Activated CD4-positive, alpha-beta T cell treated with anti-CD3 and anti-CD28 coated beads, Interleukin-2, Interleukin-4, amounts not matched to agents 100 ng/mL and 50 ng/mL, durations not matched to agents 16 hours and 8 hours (primary cell): Measurements from ENCODE around the gene RALGPS1.

Experiments
- DNase-seq: peaks from one replicate; pipeline ENCODE4 v3.0.0-alpha.2; 2020; ENCODE audit warnings: low spot score

RALGPS1 gene

GRCh38 chr9:127099664-127100063, 185.1 kb downstream of the RALGPS1 start:
- no peak for DNase-seq

DNA sequence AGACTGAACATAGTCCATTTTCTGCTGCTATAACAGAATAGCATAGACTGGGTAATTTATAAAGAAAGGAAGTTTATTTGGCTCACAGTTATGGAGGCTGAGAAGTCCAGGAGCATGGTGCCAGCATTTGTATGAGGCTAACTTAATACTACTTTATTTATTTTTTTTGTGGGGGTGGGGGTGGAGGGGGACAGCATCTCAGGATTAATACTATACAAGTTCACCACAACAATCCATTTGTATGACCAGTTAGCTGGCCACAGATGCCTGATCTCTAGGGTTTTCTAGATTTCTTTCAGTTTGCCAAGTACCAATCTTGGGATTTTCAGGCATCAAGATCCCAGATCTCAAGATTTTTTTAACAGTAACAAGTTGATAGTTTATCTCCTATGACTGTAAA, 187.6 kb downstream of the RALGPS1 start:
- no peak for DNase-seq

GRCh38 chr9:127102788-127103187, 188.2 kb downstream of the RALGPS1 start:
- DNase-seq = no peak

DNA sequence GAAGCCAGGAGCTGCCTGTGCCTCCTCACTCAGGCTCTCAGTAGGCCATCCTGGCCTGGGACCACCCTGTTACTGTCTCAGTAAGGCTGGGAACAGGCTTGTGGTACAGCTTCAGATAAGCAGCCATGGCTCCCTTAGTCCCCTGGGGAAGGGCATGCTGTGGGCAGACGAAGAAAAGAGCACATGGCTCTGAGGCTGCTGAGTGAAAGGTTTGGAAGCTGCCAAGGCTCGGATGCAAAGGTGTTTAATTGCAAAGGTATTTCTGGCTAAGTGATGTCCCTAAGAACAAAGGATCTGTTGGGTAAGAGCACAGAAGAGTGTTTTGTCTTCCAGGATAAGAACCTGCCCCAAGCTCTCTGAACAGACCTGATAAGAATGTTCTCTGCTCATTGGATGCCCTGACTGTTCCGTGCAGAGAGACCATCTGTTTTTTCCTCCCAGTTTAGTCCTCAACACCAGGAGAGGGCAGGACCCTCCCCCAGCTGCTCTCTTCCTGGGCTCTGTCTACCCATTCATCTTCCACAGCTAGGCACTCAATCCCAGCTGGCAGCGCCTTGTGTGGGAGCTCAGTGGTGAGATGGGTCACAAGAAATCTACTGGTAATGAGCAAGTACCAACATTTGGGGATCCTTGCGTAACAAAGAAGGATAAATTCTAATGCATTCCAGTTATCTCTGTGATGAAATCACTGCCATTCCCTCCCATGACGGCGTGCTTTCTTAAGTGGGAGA, 190.2 kb downstream of the RALGPS1 start:
- no peak for DNase-seq

GRCh38 chr9:127105805-127106465, 191.4 kb downstream of the RALGPS1 start:
- DNase-seq = no peak

DNA sequence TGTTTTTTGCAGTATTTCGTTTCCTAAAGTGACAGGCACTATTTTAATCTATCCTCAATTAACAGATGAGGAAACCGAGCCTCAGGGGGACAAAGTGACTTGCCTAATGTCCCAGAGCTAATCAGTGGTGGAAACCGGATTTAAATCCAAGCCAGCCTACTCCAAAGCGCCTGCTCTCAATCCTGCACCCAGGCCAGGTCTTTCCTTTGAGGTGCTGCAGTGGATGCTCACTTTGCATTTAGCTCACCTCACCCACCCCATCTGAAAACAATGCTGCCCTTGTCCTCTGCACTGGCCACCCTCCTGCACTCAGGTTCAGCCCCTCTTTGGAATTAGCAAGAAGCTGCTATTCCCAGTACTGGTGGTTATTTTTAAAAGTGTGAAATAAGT, 191.9 kb downstream of the RALGPS1 start:
- no peak for DNase-seq

DNA sequence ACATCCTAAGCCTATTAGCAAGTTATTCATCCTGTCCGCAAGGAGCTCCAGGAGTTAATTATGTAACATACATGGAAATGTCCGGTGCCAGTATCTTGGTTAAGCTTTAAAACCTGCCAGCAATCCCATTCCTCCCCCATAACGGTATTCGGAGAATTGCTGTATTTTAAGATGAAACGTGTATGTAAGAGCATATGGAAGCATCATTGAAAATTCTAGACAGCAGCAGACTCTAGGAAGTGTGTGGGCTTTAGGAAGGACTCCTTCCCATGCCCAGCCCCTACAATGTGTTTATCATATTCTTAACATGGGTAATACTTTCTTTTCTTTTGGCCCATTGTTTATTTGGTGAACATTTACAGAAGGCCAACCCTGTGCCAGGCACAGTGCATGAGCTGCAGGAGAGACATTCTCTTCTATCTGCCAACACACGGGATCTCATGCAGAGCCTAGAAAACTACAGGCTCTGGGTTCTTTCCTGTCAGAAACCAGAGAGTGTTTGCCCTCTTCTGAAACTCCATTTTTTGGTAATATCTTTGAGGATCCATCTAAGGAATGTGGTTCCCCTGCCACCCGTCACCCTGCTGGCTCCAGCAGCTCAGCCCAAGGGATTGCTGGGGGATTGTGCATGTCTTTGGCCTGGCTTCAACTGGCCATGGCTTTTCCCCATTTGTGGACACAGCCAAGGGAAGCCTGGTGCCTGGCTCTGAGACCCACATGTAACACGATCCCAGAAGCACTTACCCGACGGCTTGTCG, 192.8 kb downstream of the RALGPS1 start:
- no peak for DNase-seq

DNA sequence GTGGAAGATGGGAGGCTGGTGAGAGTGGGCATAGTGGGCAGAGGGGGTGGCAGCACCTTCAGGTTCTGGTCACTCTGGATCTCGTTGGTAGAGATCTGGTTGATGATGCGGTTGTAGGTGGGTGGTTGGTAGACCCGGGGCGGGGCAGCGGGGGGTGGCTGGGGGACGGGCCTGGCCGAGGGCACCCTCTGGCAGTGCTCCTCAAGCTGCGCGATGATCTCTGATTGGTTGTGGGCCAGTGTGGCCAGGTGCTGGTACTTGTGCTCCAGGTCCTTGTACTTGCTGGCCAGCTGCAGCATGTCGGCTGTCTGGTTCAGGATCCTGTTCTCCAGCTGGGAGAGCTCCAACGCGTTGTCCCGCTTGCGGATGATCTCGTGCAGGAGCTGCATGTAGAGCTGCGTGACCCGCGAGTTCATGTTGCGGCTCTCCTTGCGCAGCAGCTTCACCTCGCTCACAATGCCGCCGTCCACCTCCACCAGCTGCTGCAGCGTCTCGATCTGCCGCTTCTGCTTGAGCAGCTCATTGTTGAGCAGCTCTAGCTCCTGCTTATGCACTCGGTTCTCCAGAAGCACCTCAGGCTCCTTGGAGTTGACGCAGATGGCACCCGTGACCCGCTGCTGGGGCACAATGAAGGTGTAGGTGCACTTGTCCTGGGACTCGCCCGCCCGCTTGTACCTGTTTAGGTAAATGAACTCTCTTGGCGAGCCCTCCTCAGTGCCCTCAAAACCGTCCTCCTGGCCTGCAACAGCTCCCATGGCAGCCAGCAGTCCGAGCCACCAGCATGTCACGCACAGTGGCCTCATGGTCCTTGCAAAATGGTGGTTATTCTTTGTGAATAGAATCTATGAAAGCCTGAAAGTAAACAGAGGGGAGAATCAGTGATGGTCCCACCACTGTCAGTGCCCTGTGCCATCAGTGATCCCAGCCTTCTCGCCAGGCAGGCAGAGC, 193.6 kb downstream of the RALGPS1 start:
- DNase-seq = no peak

- DNase-seq = no peak
Measured at GRCh38 chr9:127109212-127109711, 194.7 kb downstream of the RALGPS1 start.

DNA sequence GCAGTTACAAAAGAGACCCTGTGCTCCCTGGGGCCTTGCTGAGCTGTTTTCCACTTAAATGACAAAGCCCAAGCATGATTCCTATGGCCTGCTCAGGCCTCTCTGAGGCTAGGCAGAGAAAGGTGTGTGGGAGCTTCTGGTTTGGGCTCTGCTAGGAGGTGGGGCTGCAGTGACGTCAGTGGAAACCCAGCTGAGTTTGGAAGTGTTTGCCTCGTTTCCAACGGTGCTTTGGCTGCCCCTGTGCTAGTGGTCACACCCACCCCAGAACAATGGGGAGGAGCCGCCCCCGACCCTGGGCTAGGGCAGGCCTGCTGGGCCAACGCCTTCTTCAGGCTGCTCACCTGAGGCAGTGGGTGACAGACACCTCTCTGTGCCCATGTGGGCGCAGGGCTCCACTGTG, 197.5 kb downstream of the RALGPS1 start:
- no peak for DNase-seq

DNA sequence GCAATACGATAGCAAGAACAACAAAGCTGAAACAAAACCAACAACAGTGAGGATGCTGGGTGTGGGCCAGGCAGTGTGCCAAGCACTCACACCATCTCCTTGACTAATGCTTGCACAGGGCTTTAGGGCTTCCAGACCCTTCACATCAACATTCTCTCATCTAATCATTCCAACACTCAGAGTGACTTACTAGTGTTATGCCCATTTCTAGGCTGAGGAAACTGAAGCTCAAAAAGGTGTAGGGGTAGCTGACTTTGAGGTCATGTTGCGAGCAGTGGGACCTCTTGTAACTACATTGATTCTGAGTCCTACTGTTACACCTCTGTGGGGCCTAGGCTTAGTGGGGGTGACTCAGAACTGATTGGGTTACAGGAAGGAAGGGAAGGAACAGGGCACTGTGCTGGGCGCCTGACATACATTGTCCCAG, 198.2 kb downstream of the RALGPS1 start:
- DNase-seq = no peak

DNA sequence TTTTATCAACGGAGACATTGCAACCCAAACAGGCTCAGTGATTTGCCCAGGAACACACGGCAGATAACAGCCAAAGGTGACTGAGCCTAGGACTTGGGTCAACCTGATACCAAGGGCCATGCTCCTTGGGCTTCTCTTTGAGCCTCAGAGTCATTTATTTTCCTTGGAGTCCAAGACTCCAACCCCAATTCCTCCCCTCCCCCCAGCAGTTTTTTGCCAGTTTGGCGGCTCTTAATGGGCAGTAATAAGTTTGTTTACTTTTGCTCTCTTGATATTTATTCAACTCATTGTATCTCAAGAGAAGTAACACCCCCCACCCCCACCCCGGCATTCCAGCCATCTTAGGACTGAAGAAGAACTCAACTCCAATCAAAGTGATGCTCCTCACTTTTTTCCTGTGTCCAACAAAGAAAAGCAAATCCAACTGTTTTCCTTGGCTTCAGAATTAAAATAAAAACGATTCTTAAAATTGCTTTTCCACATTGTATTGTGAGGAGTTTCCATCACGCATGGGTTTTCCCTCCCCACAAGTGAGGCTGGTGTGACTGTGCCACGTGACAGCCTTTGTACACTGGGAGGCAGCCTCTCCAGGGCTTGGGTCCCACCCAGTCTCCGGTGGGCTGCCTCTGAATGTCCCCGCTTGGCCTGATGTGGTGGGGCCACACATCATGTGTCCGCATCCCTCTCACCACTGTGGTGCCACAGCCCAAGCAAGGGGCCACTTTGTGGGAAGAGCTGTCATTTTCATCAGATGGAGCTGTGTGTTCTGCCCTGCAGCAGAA, 198.8 kb downstream of the RALGPS1 start:
- no peak for DNase-seq

- DNase-seq = no peak
Measured at GRCh38 chr9:127114606-127115005, 200.0 kb downstream of the RALGPS1 start.

- DNase-seq = peak; percentile 9
Measured at GRCh38 chr9:127116088-127116726, 201.6 kb downstream of the RALGPS1 start.

- no peak for DNase-seq
Measured at GRCh38 chr9:127116957-127117356, 202.4 kb downstream of the RALGPS1 start.

DNA sequence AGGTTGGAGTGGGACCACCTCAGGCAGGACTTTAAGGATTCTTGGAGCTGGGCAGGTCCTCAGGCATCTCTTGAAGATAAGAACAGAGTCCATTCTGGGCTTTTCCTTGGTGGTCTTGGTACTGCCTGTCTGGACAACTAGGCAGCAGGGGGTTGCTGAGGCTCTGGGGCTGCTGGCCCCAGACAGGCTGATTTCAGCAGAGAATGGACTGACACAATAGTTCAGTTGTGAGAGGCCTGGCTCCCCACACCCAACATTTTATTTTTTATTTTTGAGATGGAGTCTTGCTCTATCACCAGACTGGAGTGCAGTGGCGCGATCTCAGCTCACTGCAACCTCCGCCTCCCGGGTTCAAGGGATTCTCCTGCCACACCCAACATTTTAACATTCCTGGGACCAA, 203.2 kb downstream of the RALGPS1 start:
- DNase-seq = no peak

DNA sequence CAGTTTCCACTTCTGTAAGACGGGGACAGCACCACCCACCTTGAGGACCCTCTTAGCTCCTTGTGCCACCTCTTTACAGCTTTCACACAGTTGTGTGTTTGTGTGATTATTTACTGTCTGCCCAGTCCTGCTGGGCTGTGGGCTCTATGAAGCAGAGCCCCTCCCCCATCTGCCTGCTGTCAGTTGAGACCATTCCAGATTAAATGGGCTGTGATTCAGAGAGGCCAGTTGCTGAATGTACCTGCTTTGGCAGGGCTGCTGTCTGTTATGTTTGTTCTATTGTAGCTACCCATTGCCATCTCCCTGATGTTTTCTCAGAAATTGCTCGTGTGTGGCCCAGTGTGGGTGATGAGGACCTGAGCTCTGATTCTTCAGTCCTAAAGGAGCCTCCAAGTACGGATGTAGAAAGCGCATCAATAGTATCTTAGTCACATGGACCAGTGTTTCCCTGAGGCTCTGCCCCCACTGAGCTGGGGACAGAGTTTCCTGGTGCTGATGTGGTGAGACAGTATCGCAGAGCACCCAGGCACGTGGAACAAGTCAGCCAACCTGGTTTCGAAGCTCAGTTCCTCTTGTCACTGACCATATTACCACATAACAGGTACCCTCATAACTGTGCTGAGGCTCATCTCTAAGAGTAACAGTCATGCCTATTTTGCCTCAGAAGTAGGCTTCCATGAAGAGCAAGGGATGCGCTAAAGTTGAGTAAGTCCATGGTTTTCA, 204.2 kb downstream of the RALGPS1 start:
- DNase-seq = no peak

DNA sequence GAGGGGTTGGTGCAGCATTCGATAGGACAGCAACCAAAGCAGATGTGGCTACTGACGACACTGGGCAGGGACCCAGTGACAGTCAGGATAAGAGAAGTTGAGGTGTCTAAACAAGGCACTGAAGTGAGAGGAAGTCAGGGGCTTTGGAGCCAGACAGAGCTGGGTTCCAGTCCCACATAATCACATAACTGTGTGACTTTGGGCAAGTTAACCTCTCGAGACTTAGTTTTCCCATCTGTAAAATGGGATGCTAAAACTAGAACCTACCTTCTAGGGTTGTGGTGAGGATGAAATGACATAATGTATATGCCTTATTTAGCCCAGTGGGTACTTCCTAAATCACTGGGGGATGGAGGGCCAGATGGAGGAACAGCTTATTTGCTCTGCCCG, 204.7 kb downstream of the RALGPS1 start:
- DNase-seq = no peak

DNA sequence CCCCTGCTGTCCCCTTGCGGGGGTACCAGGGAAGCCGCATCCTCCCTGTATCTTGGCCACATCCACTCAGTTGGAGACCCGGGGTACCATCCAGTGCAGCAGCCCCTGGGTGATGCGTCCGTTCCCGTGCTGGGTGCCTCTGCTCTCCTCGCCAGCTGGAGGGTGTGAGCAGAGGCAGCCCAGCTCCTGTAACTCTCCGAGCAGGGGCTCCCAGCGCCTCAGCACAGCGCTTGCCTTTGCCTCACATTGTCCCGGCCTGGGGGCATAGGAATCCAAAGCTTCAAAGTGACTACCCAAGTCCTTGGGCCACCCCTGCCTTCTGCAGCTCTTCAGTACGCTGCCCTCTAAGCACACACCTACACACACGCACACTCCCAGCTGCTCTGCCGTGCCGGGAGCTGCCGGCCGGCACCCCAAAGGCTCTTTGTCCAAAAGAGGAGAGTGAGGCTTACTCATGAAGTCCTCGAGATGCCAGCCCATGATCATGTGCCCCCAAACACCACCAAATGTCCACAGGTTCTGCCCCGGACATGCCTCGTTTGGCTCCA, 207.1 kb downstream of the RALGPS1 start:
- no peak for DNase-seq
